ENCODE results near the gene SF1.

DNA sequence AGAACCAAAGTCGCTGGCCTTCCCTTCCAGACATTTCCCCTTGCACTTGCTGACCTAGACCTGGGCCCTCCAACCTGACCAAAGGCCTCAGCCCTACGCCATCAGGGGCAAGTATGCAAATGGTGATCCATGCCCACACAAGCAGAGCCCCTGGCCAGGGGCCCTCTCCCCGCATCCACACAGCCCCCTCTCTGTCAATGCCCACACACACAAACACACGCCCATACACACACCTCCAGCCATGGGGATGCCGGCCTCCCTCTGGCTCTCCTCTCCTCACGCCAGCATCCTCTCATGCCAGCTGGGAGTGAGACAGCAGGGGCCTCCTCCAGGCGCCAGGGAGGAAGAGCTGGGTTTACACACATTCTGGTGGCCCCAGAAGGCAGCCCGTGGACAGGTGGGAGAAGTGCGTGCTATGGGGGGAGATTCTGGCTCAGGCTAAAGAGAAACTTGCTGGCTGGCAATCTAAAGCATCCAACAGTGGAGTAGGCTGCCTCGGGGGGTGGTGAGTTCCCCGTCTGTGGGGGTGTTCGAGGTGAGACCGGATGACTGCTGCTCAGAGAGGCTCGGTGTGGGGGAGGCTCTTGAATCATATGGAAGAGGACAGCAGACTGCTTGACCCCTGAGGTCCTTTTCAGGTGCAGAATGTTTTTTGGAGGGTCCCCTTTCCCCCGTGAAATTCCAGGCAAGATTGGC lies 60.1 kb downstream of the SF1 start:
- TF ChIP-seq CTCF (IDR thresholded peaks at IDR 0.05) (no peak), POLR2A (IDR thresholded peaks at IDR 0.05) (no peak), EP300 (IDR thresholded peaks at IDR 0.05) (no peak), POLR2AphosphoS5 (IDR thresholded peaks at IDR 0.05) (no peak)

All from upper lobe of left lung (tissue), 4 donors.